HL-60 (cell line): ENCODE results near the gene SIRPD.
A peak's percentile ranks its signal among the peaks of the same experiment; 100 is the strongest.

Experiments
- DNase-seq, 2 experiments: peaks; one replicate each; pipeline ENCODE4 v3.0.0-alpha.2; 2010 to 2020; ENCODE audit warnings: low read depth in 1 of 2, low spot score in 1 of 2
- H3K27ac ChIP-seq: fragments of 250-450 bp; sonication (Bioruptor Pico); replicated peaks from 2 replicates; pipeline ENCODE4 v1.5.1; 2020; ENCODE audit warnings: mild to moderate bottlenecking, moderate library complexity
- H3K27me3 ChIP-seq: fragments of 250-450 bp; sonication (Bioruptor Pico); 2 replicates; pipeline ENCODE4 v1.5.1; 2021; ENCODE audit warnings: mild to moderate bottlenecking, moderate library complexity; ENCODE audit not compliant: insufficient read depth, poor library complexity, severe bottlenecking
- H3K4me3 ChIP-seq: replicated peaks from 2 replicates; pipeline ENCODE4 v1.5.1; 2011; ENCODE audit warnings: mild to moderate bottlenecking, control low read depth, low read length; ENCODE audit not compliant: insufficient read depth
- GABPA ChIP-seq: IDR thresholded peaks from 2 replicates; pipeline ENCODE4 v1.6.1; 2012; ENCODE audit warnings: low read depth
- POLR2AphosphoS5 ChIP-seq: IDR thresholded peaks from 2 replicates; pipeline ENCODE4 v1.6.1; 2012; ENCODE audit warnings: low read depth
- SPI1 ChIP-seq: IDR thresholded peaks from 2 replicates; pipeline ENCODE4 v1.6.1; 2012; ENCODE audit warnings: low read depth, mild to moderate bottlenecking, borderline replicate concordance
- TF ChIP-seq, protein P1 (sequence below): IDR thresholded peaks from 2 replicates; pipeline ENCODE4 v1.6.1; 2012; ENCODE audit warnings: low read depth; ENCODE audit not compliant: insufficient replicate concordance
- TF ChIP-seq, protein P2 (sequence below): IDR thresholded peaks from one replicate; pipeline ENCODE4 v1.5.1; 2011; ENCODE audit warnings: low read length, control low read depth, inconsistent platforms; ENCODE audit not compliant: insufficient read depth

The SIRPD gene

DNA sequence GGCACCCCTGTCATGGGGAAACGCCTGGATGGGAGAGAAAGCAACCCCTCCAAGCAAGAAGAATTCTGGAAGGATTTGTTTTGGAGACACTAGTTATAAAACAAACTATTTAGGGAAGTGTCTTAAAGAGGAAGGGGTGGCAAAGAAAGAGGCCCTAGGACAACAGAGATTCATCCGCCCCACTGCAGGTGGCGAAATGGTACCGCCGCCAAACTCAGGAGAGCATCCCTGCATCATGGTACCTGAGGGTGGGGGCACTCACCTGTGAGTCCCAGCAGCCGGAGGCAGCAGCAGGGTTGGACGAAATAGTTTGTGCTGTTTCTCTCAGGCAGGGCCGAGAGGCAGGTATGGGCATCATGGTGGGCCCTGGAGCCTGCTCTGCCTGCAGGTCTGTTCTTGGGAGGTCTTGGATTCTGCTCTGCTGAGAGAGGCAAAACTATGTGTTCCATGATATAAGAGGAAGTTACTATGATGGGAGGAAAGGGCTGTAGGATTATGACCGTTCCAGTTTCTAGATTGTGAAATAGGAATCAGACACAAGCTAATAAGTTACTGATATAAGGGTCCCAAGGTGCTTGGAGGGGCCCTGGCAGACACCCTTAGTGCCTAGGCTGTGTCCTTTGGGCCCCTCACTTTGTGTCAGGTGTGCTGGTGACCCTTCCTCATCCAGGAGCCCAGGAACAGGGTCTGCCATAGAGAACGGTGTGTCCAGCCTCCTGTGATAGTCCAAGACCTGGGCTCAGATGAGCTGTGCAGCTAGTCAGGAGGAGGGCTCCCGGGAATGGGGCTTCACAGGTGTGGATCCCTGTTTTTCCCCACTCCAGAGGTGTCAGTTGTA, 20.4 kb downstream of the SIRPD start:
- TF ChIP-seq GABPA: 0 out of 2 replicates have a peak, but pooled peaks have one; percentile 20
- TF ChIP-seq, protein P1, sequence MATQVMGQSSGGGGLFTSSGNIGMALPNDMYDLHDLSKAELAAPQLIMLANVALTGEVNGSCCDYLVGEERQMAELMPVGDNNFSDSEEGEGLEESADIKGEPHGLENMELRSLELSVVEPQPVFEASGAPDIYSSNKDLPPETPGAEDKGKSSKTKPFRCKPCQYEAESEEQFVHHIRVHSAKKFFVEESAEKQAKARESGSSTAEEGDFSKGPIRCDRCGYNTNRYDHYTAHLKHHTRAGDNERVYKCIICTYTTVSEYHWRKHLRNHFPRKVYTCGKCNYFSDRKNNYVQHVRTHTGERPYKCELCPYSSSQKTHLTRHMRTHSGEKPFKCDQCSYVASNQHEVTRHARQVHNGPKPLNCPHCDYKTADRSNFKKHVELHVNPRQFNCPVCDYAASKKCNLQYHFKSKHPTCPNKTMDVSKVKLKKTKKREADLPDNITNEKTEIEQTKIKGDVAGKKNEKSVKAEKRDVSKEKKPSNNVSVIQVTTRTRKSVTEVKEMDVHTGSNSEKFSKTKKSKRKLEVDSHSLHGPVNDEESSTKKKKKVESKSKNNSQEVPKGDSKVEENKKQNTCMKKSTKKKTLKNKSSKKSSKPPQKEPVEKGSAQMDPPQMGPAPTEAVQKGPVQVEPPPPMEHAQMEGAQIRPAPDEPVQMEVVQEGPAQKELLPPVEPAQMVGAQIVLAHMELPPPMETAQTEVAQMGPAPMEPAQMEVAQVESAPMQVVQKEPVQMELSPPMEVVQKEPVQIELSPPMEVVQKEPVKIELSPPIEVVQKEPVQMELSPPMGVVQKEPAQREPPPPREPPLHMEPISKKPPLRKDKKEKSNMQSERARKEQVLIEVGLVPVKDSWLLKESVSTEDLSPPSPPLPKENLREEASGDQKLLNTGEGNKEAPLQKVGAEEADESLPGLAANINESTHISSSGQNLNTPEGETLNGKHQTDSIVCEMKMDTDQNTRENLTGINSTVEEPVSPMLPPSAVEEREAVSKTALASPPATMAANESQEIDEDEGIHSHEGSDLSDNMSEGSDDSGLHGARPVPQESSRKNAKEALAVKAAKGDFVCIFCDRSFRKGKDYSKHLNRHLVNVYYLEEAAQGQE: no peak
- TF ChIP-seq SPI1: peak; percentile 96
- DNase-seq: peak in 1 of 2 experiments; percentile 64
- Histone ChIP-seq H3K27ac (peak overlapping the region; percentile 84), H3K4me3 (no peak overlapping the region), H3K27me3 (no peaks in the 10 kb centered on the region)

DNA sequence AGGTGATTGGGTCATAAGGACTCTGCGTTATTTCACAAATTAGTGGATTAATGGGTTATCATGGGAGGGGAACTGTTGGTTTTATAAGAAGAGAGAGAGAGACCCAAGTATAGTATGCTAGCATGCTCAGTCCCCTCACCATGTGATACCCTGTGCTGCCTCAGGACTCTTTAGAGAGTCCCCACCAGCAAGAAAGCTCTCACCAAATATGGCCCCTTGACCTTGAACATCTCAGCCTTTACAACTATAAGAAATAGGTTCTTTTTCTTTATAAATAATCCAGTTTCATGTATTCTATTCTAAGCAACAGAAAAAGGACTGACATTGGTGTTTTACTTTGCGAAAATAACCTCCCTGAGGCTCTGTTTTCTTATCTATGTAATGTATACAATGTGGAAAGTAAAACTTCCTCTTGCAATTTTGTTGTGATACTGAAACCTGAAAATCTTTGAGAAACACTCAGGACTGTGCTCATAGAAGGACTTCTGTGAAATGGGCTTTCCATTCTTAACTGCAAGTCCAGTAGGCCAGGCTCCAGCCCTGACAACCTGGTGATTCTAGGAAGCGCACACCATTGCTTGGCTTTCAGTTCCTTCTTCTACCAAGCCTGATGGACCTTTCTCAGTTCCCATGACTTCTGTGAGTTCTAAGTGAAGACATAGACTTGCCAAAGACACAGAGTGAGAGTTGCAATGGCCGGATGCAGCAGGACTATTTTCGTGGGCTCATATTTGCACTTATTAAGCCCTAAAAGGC, 21.9 kb downstream of the SIRPD start:
- H3K4me3 ChIP-seq: no peak overlapping the region
- DNase-seq: peak; percentile 45 to 49

DNA sequence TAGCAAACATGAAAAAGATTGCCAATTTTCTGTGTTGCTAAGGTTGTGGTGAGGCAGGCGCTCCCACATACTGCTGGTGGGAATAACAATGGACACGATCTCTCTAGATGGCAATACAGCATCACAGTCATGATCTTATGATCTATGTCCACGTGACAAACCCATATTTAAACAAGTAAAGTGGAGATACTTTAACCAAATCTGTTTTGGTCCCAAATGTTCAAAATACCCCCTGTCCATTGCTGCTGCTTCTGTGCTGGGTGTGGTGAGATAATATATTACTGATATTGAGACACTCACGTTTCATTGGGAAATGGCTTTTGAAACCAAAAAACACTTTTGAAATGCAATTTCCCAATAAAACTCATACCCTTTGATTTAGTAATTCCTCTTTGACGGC, 23.0 kb downstream of the SIRPD start:
- H3K4me3 ChIP-seq: no peak overlapping the region
- TF ChIP-seq GABPA (no peak), POLR2AphosphoS5 (no peak)
- no peak overlapping the region; the same call in none of the 2 replicates for H3K27ac ChIP-seq
- no peaks in the 10 kb centered on the region for H3K27me3 ChIP-seq
- peak in 1 of 2 experiments; percentile 33 for DNase-seq

More for the DNA sequence above, 21.9 kb downstream of the SIRPD start:
- TF ChIP-seq POLR2AphosphoS5 (no peak), SPI1 (no peak), GABPA (no peak)
- TF ChIP-seq, protein P1: no peak
- TF ChIP-seq, protein P2, sequence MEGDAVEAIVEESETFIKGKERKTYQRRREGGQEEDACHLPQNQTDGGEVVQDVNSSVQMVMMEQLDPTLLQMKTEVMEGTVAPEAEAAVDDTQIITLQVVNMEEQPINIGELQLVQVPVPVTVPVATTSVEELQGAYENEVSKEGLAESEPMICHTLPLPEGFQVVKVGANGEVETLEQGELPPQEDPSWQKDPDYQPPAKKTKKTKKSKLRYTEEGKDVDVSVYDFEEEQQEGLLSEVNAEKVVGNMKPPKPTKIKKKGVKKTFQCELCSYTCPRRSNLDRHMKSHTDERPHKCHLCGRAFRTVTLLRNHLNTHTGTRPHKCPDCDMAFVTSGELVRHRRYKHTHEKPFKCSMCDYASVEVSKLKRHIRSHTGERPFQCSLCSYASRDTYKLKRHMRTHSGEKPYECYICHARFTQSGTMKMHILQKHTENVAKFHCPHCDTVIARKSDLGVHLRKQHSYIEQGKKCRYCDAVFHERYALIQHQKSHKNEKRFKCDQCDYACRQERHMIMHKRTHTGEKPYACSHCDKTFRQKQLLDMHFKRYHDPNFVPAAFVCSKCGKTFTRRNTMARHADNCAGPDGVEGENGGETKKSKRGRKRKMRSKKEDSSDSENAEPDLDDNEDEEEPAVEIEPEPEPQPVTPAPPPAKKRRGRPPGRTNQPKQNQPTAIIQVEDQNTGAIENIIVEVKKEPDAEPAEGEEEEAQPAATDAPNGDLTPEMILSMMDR: no peak
- Histone ChIP-seq H3K27me3 (no peaks in the 10 kb centered on the region), H3K27ac (peak overlapping the region; percentile 84)

DNA sequence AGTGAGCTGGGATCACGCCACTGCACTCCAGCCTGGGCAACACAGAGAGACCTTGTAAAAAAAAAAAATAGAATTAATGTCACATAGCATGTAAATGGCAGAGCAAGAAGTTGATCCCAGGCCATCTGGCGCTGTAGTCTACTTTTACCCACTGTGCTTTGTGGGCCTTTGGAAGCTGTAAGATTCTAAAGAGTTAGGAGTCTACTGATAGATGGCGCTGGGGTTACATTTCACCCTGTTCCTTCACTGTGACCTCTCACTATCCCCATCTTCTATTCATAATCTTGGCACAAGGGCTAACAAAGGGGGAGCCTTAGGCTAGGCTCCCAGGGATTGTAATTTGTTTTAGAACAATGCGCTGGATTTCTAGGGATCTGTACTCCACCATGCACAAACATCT, 24.4 kb downstream of the SIRPD start:
- Histone ChIP-seq H3K27ac (no peak overlapping the region), H3K27me3 (no peaks in the 10 kb centered on the region), H3K4me3 (no peak overlapping the region)
- no peak for TF ChIP-seq SPI1
- DNase-seq: peak in 1 of 2 experiments; percentile 45

DNA sequence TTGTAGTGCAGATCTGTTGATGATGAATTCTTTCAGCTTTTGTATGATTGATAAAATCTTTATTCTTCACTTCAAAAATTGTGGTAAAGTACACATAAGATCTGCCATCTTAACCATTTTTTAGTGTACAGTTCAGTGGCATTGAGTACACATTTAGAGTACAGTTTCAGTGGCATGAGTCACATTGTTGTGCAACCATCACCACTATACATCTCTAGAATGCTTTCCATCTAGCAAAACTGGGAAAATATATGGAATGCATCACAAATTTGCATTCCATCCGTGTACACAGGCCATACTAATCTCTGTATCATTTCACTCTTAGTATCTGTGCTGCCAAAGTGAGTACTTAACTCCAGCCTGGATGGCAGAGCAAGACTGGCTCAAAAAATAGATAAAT, 28.7 kb downstream of the SIRPD start:
- TF ChIP-seq, protein P1: no peak
- no peak for TF ChIP-seq POLR2AphosphoS5
- TF ChIP-seq, protein P2: no peak
- no peak for TF ChIP-seq SPI1
- no peak for TF ChIP-seq GABPA
- DNase-seq: peak; percentile 31 to 45
- no peaks in the 10 kb centered on the region for H3K27me3 ChIP-seq
- H3K27ac ChIP-seq: no peak overlapping the region
- H3K4me3 ChIP-seq: no peak overlapping the region
